CD4-positive, alpha-beta T cell treated with Interleukin-17A for 1 hour (primary cell): ENCODE data around the gene OR2T8.

Source experiments
- DNase-seq: peaks from one replicate; pipeline ENCODE4 v3.0.0-alpha.2; 2020

OR2T8 gene, protein sequence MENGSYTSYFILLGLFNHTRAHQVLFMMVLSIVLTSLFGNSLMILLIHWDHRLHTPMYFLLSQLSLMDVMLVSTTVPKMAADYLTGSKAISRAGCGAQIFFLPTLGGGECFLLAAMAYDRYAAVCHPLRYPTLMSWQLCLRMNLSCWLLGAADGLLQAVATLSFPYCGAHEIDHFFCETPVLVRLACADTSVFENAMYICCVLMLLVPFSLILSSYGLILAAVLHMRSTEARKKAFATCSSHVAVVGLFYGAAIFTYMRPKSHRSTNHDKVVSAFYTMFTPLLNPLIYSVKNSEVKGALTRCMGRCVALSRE

DNA sequence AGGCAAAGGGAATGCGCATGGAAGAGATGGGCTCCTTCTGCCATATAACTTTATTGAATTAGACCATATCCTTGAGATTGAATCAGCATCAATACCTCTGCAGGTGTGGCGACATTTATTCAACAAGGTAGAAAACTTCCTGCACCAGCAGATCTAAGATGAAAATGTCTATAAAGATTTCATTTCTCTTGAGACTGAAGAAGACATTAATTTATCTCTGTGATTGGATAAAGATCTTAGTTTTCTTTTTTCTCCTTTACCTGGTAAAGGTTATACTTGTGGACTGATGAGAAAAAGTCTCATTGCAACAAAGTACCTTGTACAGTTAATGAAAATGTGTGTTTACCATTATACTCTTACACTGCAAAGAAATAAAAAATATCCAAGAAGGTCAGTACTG is at the start of gene OR2T8:
TSS of gene OR2T8 (plus strand) at position 301 of the 400 bp plus-strand sequence. CDS start 766 bp downstream, outside the sequence.
- no peak for DNase-seq

DNA sequence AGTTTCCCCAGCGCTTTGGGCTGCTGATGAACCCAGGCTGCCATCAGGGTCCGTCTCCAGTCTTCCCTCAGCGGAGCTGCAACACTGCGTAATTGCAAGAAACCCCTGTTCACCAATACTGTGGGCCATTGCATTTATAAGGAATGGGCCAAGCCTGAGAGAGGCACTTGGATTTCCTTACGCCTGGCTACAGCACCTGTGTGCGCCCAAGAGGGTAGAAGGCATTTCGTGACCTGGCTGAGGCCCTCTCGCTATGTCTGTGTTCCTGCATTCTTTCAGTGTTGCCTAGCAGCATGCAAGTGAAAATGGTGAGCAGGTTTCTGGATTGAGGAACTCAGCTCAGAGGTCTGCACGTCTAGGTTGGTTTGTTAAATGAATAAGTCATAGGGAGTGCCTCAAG is 36.7 kb upstream of the OR2T8 start:
- DNase-seq: no peak

DNA sequence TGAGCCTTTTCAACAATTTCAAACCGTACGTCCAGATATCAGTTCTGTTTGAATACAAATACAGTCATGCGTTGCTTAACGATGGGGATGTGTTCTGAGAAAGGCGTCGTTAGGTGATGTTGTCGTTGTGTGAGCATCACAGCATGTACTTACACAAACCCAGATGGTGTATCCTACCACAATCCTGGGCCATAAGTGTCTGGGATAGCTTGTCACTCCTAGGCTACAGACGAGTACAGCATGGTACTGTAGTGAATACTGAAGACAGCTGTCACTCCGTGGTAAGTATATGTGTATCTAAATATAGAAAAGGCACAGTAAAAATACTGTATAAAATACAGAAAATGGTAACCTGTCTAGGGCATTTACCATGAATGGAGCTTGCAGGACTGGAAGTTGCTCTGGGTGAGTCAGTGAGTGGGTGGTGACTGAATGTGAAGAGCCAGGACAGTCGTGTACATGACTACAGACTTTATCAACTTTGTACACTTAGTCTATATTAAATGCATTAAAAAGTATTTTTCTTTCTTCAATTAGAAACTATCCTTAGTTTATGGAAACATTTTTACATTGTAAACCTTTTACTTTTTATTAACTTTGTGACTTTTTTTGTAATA is 35.1 kb upstream of the OR2T8 start:
- DNase-seq: no peak

DNA sequence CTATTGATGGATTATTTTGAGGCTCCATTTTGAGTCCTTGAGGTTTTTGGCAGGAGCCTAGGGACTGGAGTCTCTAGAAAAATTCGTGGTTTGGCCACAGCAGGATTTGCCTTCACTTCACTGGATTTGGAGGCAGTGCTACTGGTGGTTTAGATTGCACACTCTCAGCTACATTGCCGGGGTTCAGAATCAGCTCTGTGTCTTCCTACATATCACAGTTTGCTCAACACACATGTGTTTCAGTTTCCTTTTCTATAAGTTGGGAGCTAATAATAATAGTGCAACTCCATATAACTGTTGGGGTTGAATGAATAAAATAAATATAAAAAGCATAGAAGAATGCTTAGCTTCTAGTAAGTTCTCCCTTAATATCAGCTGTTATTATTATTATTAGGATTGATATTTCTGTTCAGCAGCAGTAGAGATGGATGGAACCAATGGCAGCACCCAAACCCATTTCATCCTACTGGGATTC is 24.9 kb upstream of the OR2T8 start, which contains the start of gene OR2W3:
TSS of gene OR2W3 (plus strand) at position 425 of the 475 bp plus-strand sequence. CDS start at position 425, 0 bp downstream.
- DNase-seq: no peak

- no peak for DNase-seq
Measured at GRCh38 chr1:247895976-247896375, 24.1 kb upstream of the OR2T8 start.

GRCh38 chr1:247904122-247904521 is 15.9 kb upstream of the OR2T8 start:
- DNase-seq: no peak

DNA sequence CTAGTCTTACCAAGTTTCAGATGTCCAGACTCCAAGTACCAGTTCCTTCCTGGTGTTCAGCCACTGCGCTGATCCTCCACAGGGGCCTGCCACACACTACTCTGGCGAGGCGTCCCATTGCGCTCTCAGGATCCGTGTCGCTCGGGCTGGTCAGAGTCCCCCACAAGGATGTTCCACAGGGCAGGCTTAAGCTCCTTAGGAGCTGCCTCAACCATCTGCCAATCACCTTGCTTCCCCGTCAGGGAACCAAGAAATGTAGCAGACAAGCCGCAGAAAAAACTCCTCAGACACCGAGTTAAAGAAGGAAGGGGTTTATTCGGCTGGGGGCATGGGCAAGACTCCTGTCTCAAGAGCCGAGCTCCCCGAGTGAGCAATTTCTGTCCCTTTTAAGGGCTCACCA is 14.9 kb upstream of the OR2T8 start:
- DNase-seq: no peak

GRCh38 chr1:247905910-247906503 is 14.0 kb upstream of the OR2T8 start:
- DNase-seq: no peak

DNA sequence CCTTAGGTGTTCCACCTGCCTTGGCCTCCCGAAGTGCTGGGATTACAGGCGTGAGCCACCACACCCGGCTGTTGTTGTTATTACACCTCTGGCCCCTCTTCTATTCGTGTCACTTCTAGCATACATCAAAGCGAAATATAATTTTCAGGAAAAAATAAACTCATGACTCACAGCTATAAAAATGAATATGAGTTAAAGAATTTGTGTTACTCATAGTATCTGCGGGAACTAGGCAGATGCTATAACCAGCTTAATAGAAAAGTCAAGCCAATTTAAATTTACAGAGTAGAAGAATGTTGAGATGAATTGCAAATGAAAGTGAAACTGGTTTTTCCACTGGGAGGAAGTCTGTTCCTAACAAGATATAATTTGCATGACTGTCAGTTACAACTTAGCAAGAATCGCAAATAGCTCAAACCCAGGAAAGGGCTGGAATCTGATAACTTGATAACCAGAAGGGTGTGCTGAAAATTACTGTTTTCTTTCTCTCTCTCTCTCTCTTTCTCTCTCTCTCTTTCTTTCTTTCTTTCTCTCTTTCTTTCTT is 13.5 kb upstream of the OR2T8 start:
- peak; percentile 23 for DNase-seq

- no peak for DNase-seq
Measured at GRCh38 chr1:247908766-247909165, 11.3 kb upstream of the OR2T8 start.

DNA sequence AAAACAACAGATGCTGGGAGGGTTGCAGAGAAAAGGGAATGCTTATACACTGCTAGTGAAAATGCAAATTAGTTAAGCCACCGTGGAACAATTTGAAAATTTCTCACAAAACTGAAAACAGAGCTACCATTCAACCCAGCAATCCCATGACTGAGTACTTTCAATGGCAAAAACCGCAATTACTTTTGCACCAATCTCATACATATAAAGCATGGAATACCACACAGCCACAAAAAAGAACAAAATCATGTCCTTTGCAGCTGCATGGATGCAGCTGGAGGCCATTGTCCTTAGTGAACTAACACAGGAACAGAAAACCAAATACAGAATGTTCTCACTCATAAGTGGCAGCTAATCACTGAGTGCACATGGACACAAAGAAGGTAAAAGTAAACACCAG is 6.3 kb upstream of the OR2T8 start:
- no peak for DNase-seq

GRCh38 chr1:247914941-247915662 is 5.0 kb upstream of the OR2T8 start:
- DNase-seq: no peak

GRCh38 chr1:247923941-247924340 is 3.9 kb downstream of the OR2T8 start:
- no peak for DNase-seq

GRCh38 chr1:247924868-247925267 is 4.8 kb downstream of the OR2T8 start, which contains the start of gene OR2AJ1:
TSS of gene OR2AJ1 (plus strand) at chr1:247924889. CDS start at chr1:247933769, 8,880 bp downstream.
- no peak for DNase-seq

- no peak for DNase-seq
Measured at GRCh38 chr1:247933989-247934388, 13.9 kb downstream of the OR2T8 start.

GRCh38 chr1:247935781-247936180 is 15.7 kb downstream of the OR2T8 start:
- DNase-seq: no peak

GRCh38 chr1:247936415-247936814 is 16.4 kb downstream of the OR2T8 start:
- no peak for DNase-seq

GRCh38 chr1:247936965-247937734 is 17.1 kb downstream of the OR2T8 start:
- peak; percentile 87 for DNase-seq

- no peak for DNase-seq
Measured at GRCh38 chr1:247942624-247943023, 22.6 kb downstream of the OR2T8 start.

DNA sequence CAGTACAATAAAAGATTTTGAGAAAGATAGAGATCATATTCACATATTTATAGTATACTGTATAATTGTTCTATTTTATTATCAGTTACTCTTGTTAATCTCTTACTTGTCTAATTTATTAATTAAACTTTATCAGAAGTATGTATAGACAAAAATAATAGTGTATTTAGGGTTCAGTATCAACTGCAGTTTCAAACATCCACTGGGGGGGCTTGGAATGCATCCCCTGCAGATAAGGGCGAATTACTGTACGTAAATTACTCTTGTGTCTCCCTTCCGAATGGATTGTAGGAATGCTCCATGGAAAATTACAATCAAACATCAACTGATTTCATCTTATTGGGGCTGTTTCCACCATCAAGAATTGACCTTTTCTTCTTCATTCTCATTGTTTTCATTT is 28.5 kb downstream of the OR2T8 start, which contains the start of gene OR2L8:
TSS of gene OR2L8 (plus strand) at position 301 of the 400 bp plus-strand sequence. CDS start at position 301, 0 bp downstream.
- DNase-seq: no peak

DNA sequence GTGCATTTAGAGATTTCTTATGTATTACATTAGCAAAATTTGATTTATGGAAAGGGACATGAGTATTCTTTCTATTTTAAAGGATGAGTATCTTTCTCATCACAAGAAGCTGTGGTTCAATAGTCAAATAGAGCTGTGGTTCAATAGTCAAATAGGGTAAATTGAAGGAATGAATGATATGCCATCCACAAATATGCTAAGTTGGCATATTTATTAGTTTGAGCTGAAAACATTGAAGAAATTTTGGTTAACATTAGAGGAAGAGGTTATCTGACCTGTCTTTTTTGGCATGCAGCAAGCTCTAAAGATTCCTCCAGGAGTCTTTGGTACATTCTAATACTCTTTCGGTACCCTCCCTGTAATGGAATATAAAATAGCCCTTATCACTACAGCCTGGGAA is 33.4 kb downstream of the OR2T8 start:
- no peak for DNase-seq

GRCh38 chr1:247961791-247962190 is 41.7 kb downstream of the OR2T8 start:
- no peak for DNase-seq
